HepG2 (cell line): ENCODE measurements around the gene PA2G4. TPM values are rescaled to one million over a fixed set of nuclear protein-coding genes. Genes with fewer than 3 reads are reported as not detected.

Source experiments
- AFF4 ChIP-seq: sonication (generic); formaldehyde crosslinking; IDR thresholded peaks from 2 replicates; pipeline ENCODE4 v1.4.0; 2020; ENCODE audit warnings: missing genetic modification reagents
- AKAP8 ChIP-seq: sonication (generic); formaldehyde crosslinking; IDR thresholded peaks from 2 replicates; pipeline ENCODE4 v1.5.1; 2020; ENCODE audit warnings: mild to moderate bottlenecking, missing genetic modification reagents
- ARID3A ChIP-seq: IDR thresholded peaks from 2 replicates; pipeline ENCODE4 v1.6.1; 2012; ENCODE audit warnings: low read depth, low read length, improper control_type of control experiment
- ATM ChIP-seq: fragments of 450-650 bp; IDR thresholded peaks from 2 replicates; pipeline ENCODE4 v1.7.1; 2017; ENCODE audit warnings: mild to moderate bottlenecking, borderline replicate concordance
- DRAP1 ChIP-seq: IDR thresholded peaks from 2 replicates; pipeline ENCODE4 v1.6.1; 2016; ENCODE audit warnings: missing genetic modification reagents, missing compliant biosample characterization
- MIER3 ChIP-seq: IDR thresholded peaks from 2 replicates; pipeline ENCODE4 v1.6.1; 2016; ENCODE audit warnings: missing compliant biosample characterization, borderline replicate concordance
- REST ChIP-seq, 2 experiments: IDR thresholded peaks; 2 replicates each; pipeline ENCODE4 v1.6.1; 2011 to 2012; ENCODE audit warnings: low read length in 2 of 2, borderline replicate concordance in 1 of 2, low read depth in 1 of 2, mild to moderate bottlenecking in 1 of 2, moderate library complexity in 1 of 2
- SAFB2 ChIP-seq: sonication (generic); formaldehyde crosslinking; IDR thresholded peaks from 2 replicates; pipeline ENCODE4 v1.5.1; 2020; ENCODE audit warnings: missing genetic modification reagents, low read depth, mild to moderate bottlenecking, borderline replicate concordance
- ZBTB34 ChIP-seq: sonication (generic); formaldehyde crosslinking; IDR thresholded peaks from 2 replicates; pipeline ENCODE4 v1.8.0; 2022; ENCODE audit warnings: mild to moderate bottlenecking, missing genetic modification reagents
- ZMYM2 ChIP-seq: sonication (generic); formaldehyde crosslinking; IDR thresholded peaks from 2 replicates; pipeline ENCODE4 v1.8.0; 2022; ENCODE audit warnings: mild to moderate bottlenecking, missing genetic modification reagents
- ZNF251 ChIP-seq: sonication (generic); formaldehyde crosslinking; IDR thresholded peaks from 2 replicates; pipeline ENCODE4 v1.9.0; 2021; ENCODE audit warnings: mild to moderate bottlenecking, missing genetic modification reagents
- ZNF3 ChIP-seq: IDR thresholded peaks from 2 replicates; pipeline ENCODE4 v1.7.0; 2017; ENCODE audit warnings: inconsistent platforms
- ZNF333 ChIP-seq: sonication (generic); formaldehyde crosslinking; IDR thresholded peaks from 2 replicates; pipeline ENCODE4 v1.4.0; 2020; ENCODE audit warnings: mild to moderate bottlenecking, missing genetic modification reagents, borderline replicate concordance
- ZNF382 ChIP-seq: sonication (generic); formaldehyde crosslinking; IDR thresholded peaks from 2 replicates; pipeline ENCODE4 v1.5.0; 2020; ENCODE audit warnings: missing genetic modification reagents, mild to moderate bottlenecking, borderline replicate concordance
- ZNF484 ChIP-seq: sonication (generic); formaldehyde crosslinking; IDR thresholded peaks from 2 replicates; pipeline ENCODE4 v1.5.1; 2020; ENCODE audit warnings: mild to moderate bottlenecking, low read depth, missing genetic modification reagents, borderline replicate concordance
- ZNF691 ChIP-seq: sonication (generic); formaldehyde crosslinking; IDR thresholded peaks from 2 replicates; pipeline ENCODE4 v1.4.0; 2020; ENCODE audit warnings: missing genetic modification reagents, low read depth, mild to moderate bottlenecking, borderline replicate concordance
- polyA plus RNA-seq, 8 experiments: library from polyadenylated mRNA; depleted of rRNA in 3 of 8; stranded (reverse) in 7 of 8; unstranded in 1 of 8; fragments of >200 nt; fragmentation: Illumina TruSeq in 4 of 8; extraction: Trizol in 4 of 8; gene quantifications; 2 replicates each; pipeline versions ENCODE4 v1.2.1 to v1.2.3, GENCODE V29; 2011 to 2016; ENCODE audit warnings: low read depth in 4 of 8, missing spikeins in 1 of 8, mixed read lengths in 1 of 8; ENCODE audit not compliant: insufficient read depth in 1 of 8
- total RNA-seq, 5 experiments: library from RNA; depleted of rRNA; stranded (reverse); fragments of >200 nt; fragmentation: Illumina TruSeq; extraction: Trizol; gene quantifications; 2 replicates each; pipeline ENCODE4 v1.2.3, GENCODE V29; 2016; ENCODE audit warnings: low read depth in 1 of 5

The PA2G4 gene
- total and polyA plus RNA-seq, 2 of the 13 experiments (the other 11 are each of a cell fraction or from before 2014, with no cell fraction given): 147 to 240 TPM

- TF ChIP-seq DRAP1 (CRISPR knock-in tag) (peak; percentile 99), ZNF484 (CRISPR knock-in tag) (no peak), ZBTB34 (CRISPR knock-in tag) (peak; percentile 71; the same call in 1 of the 2 replicates), ZNF333 (CRISPR knock-in tag) (0 out of 2 replicates have a peak, but pooled peaks have one; percentile 51), ZNF3 (no peak), REST (IDR thresholded peaks at IDR 0.05; ENCODE audit: borderline replicate concordance in 1 of 2, low read depth in 1 of 2, low read length in 2 of 2) (peak in 1 of 2 experiments; percentile 54; a peak in 1 of 4 replicates), MIER3 (CRISPR knock-in tag) (peak; percentile 80; the same call in 1 of the 2 replicates), ZNF691 (CRISPR knock-in tag) (peak; percentile 80; the same call in 1 of the 2 replicates), SAFB2 (CRISPR knock-in tag) (peak; percentile 78; the same call in 1 of the 2 replicates), ZMYM2 (CRISPR knock-in tag) (no peak), ZNF382 (CRISPR knock-in tag) (no peak), ZNF251 (CRISPR knock-in tag) (no peak), ATM (no peak), AFF4 (CRISPR knock-in tag) (no peak; the same call in none of the 2 replicates), AKAP8 (CRISPR knock-in tag) (peak; percentile 76; the same call in 1 of the 2 replicates), ARID3A (no peak)
These were observed at the start of gene PA2G4 (continued) for GRCh38 chr12:56104109-56104814.
